ENCODE measurements around the gene CHMP2A.

GRCh38 chr19:58557221-58558065 is 2.5 kb upstream of the CHMP2A start:
- TF ChIP-seq POLR2AphosphoS5 (IDR thresholded peaks at IDR 0.05; ENCODE audit: low read depth, low read length) (no peak), FOXP2 (optimal IDR thresholded peaks at IDR 0.05; ENCODE audit: borderline replicate concordance, extremely low read depth, extremely low read length, insufficient read depth) (no peak), REST (IDR thresholded peaks at IDR 0.05; ENCODE audit: insufficient read depth in 1 of 2, low read depth in 2 of 2, low read length in 2 of 2) (no peak)

Measured in PFSK-1 (cell line).